ENCODE measurements around the gene PALLD.
"Not testable (repeated sequence)": the region's sequence is repeated elsewhere in the genome, so short reads cannot be mapped to it uniquely, and the experiment has no call there.

Gene PALLD

DNA sequence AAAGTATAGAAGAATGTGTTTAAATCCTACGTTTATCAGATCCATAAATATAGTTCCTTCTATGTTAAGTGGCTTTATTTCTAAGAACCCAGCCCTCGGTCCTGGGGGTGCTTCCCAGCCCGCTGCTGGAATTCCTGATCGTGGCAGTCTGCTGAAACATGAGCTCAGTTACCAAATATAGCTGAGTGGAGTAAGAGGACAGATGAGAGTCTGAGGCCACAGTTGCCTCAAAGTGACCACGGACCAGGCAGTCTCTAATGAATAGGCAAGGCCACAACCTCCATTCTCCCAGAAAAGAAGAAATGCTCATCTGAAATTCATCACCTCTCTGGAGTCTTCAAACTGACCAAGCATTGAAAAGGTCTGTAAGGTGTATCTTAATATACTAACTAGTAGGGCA lies at the start of gene PALLD:
PALLD (plus strand) TSS at position 219 of the 400 bp plus-strand sequence.
- peak; percentile 61 for DNase-seq

DNA sequence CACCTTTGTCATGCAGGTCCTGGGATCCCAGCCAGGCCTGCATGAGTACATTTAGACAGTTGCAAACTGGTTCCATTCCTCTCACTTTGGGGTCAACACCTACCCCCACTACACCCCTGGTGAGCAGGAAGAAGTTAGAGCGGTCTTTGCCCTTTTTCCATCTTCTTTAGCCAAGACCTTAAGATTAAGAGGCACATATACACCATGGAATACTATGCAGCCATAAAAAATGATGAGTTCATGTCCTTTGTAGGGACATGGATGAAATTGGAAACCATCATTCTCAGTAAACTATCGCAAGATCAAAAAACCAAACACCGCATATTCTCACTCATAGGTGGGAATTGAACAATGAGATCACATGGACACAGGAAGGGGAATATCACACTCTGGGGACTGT lies 47.8 kb upstream of the PALLD start:
- not testable (repeated sequence) for DNase-seq

GRCh38 chr4:168449719-168450452 lies 47.0 kb upstream of the PALLD start:
- DNase-seq: peak; percentile 90

DNA sequence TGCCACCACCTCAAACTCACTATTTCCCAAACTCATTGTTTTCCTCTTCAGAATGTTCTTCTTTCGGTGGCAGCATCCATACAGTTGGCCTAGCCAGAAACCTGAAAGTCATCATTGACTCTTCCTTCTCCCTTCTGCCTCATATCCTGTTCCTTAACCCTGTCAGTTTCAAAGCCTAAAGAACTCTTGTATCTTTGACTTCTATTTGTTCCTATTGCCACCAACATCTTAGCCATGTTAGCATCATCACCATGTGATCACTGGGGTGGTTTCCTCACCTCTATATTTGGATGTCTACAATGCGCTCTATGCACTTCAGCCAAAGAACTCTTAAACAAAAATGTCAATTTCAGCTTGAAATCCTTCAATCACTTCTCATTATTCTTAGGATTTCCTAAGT lies 45.5 kb upstream of the PALLD start:
- DNase-seq: peak; percentile 45

GRCh38 chr4:168451744-168452390 lies 45.0 kb upstream of the PALLD start:
- DNase-seq: peak; percentile 78

GRCh38 chr4:168453146-168453545 lies 43.7 kb upstream of the PALLD start:
- DNase-seq: no peak

- not testable (repeated sequence) for DNase-seq
Observed at GRCh38 chr4:168458256-168458655, 38.6 kb upstream of the PALLD start.

DNA sequence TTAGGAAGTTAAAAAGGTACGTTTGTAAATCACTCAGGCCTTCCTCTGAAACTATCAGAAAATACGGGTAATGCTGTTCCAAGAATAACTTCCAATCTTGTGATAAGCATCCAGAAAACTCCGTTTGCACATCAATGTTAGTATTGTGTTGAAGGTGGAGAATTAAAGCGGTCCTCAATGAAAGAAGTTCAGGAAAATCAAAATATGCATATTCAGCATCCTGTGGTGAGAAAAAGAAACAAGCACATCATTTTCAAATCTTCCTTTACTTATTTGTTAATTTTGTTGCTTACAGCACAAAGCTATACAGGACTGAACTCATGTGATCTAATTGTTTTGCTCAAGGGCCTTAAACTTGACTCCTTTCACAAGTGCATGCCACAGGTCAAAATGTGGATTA lies 35.0 kb upstream of the PALLD start:
- DNase-seq: no peak

DNA sequence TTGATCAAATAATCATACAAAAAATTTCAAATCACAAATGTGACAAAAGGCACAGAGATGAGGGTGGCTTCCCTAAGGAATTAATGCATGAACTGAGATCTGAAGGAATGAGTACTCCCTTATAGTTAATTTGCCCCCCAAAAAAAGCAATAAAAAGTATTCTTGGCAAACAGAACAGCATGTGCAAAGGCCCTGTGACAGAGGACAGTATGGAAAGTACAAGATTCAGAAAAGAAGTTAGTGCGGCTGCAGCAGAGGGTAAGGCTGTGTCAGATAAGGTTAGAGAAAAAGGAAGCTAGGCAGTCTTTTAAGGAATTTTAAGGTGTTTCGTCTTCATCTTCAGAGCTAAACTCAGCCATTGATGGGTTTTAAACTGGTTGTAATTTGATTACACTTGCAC lies 23.9 kb upstream of the PALLD start:
- DNase-seq: no peak

DNA sequence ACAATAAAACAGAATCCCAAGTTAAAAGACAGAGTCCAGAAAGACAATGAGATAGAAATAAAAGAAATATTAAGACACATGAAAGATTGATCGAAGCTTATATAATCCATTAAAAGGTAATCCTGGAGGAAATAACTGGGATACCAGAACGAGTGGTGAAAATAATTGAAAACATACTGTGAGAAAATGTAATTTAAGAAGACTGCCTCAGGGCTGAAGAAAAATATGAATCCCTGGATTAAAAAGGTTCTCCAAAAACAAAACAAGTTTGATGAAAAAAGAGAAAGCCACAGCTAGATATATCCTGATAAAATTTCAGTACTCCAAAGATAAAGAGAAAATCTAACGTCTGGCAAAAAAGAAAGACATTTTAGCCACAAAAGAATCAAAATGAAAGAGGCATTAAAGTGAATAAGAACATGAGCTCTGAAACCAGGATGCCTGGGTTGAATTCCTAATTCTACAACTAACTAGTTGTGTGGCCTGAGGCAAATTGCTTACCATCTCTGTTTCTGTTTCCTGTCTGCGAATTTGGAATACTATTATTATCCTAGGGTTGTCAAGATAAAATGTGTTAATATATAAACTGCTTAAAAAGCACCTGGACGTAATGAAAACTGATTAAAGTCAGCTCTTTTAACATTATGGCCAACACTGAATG lies 22.1 kb upstream of the PALLD start:
- no peak for DNase-seq

DNA sequence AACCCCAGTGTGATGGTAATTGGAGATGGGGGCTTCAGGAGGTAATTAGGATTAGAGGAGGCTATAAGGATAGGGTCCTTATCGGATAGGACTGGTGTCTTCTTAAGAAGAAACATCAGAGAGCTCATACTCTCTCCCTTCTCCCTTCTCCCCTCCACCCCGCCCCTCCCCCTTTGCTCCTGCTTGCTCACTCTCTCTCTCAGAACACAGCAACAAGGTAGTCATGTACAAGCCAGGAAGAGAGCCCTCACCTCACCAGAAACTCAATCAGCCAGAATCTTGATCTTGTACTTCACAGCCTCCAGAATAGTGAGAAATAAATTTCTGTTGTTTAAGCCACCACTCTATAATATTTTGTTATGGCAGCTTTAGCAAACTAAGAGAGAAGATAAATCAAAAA lies 21.1 kb upstream of the PALLD start:
- DNase-seq: peak; percentile 59

DNA sequence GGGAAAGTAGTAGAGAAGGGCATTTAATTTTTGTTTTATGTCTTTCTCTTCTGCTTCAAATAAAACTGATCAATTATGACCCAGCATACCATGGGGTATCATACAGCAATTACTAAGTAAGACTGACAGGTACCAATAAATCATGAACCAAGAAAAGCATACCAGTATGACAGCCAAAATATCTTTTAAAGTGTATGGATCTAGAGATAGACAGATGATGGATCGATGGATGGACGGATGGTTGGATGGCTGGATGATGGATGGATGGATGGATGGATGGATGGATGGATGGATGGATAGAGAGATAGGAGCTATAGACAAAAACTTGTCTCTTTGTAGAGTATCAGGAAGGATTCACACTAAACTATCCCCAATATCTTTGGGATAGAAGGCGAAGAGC lies 18.0 kb upstream of the PALLD start:
- no peak for DNase-seq

GRCh38 chr4:168480931-168481611 lies 15.8 kb upstream of the PALLD start:
- DNase-seq: peak; percentile 91

- DNase-seq: no peak
Observed at GRCh38 chr4:168483811-168484210, 13.0 kb upstream of the PALLD start.

DNA sequence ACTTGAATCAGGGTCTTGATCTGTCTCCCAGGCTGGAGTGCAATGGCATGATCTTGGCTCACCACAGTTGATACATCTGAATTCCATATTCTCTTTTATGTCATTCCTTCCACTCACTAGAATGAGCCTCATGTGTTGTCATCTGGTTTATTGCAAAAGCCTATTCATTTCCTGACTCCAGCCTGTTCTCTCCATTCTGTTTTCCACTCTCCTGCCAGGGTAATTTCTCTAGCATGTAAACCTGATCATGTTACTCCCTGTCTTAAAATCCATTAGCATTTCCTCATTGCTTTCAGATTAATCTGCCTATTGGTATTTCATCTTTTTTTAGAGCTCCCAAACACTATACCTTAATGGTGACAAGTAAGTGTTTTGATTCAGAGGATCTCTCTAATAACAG lies 12.2 kb upstream of the PALLD start:
- no peak for DNase-seq

- peak; percentile 22 for DNase-seq
Observed at GRCh38 chr4:168485156-168485910, 11.5 kb upstream of the PALLD start.

DNA sequence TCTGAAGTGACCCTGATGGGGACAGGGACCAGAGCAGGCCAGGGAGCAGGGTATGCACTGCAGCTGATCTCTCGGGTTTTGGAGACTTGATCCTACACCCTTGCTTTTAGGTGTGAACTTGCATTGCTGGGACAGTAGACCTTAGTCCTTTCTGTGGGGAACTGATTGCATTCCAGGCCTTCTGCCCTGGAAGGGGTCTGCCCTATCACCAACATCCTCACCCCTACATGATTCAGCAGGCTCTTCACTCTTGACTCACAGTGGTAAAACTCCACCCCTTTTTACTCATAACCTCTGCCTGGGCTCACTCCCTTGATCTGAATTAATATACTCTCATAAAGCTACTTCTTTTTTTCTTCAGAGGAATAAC lies 10.0 kb upstream of the PALLD start:
- DNase-seq: peak; percentile 83

- peak; percentile 41 for DNase-seq
Observed at GRCh38 chr4:168487282-168488035, 9.4 kb upstream of the PALLD start.

DNA sequence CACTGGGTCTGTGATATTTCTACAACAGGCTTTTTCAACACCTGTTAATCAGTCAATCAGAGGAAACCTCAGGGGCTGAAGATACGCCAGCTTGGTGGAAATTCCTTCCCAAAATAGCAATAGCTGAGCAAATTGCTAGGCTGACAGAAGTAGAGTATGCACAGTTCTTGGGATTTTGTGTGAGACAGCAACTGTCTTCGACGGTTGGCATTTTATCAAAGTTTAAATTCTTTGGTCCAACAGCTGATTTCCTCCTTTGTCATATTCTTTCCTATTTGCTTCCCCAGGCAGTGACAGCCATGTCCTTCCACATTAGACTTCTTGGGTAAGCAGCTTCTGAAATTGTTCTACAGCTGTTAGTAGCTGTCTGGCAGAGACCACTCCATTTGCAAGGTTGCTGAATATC lies 8.0 kb upstream of the PALLD start:
- DNase-seq: peak; percentile 35

GRCh38 chr4:168489616-168490015 lies 7.2 kb upstream of the PALLD start:
- no peak for DNase-seq

GRCh38 chr4:168490711-168491110 lies 6.1 kb upstream of the PALLD start:
- DNase-seq: no peak

- peak; percentile 25 for DNase-seq
Observed at GRCh38 chr4:168491563-168491962, 5.3 kb upstream of the PALLD start.
